ENCODE measurements around the gene ARL6IP6.

DNA sequence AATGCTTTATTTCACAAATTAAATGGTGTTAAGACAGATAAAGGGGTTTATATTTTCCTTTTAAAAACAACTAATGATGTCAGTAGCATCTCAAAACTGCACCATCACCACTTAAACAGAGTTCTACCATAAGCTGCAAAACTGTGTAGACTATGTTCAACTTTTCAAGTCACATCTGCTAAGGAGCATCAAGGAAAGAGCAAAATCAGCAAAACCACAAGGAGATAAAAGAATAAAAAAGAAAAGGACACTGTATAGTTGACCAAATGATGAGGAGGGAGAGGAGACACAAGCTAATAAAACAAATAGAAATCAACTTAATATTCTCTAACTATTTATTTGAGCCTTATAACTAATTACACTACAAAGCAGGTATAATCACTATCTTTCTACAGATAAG, 35.0 kb upstream of the ARL6IP6 start:
- TF ChIP-seq, protein P1, sequence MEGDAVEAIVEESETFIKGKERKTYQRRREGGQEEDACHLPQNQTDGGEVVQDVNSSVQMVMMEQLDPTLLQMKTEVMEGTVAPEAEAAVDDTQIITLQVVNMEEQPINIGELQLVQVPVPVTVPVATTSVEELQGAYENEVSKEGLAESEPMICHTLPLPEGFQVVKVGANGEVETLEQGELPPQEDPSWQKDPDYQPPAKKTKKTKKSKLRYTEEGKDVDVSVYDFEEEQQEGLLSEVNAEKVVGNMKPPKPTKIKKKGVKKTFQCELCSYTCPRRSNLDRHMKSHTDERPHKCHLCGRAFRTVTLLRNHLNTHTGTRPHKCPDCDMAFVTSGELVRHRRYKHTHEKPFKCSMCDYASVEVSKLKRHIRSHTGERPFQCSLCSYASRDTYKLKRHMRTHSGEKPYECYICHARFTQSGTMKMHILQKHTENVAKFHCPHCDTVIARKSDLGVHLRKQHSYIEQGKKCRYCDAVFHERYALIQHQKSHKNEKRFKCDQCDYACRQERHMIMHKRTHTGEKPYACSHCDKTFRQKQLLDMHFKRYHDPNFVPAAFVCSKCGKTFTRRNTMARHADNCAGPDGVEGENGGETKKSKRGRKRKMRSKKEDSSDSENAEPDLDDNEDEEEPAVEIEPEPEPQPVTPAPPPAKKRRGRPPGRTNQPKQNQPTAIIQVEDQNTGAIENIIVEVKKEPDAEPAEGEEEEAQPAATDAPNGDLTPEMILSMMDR (IDR thresholded peaks at IDR 0.05) = no peak
- no peak for TF ChIP-seq POLR2A (IDR thresholded peaks at IDR 0.05)
